GM19468 (cell line): ENCODE measurements around the gene PPP1R3D.

Experiments used
- ATAC-seq: cut with Tn5 transposase; IDR thresholded peaks from one replicate; pipeline ENCODE4 v1.9.1; 2021; ENCODE audit warnings: mild to moderate bottlenecking, moderate library complexity, moderate number of reproducible peaks; ENCODE audit not compliant: unreplicated experiment; ENCODE audit errors: extremely low read depth

Gene PPP1R3D

GRCh38 chr20:59949911-59950310, 9.8 kb upstream of the PPP1R3D start:
- no peak for ATAC-seq

- no peak for ATAC-seq
These were observed 9.0 kb upstream of the PPP1R3D start for GRCh38 chr20:59948828-59949720.

GRCh38 chr20:59948212-59948611, 8.1 kb upstream of the PPP1R3D start:
- no peak for ATAC-seq

- ATAC-seq = no peak
These were observed 7.3 kb upstream of the PPP1R3D start for GRCh38 chr20:59947376-59947775.

GRCh38 chr20:59945731-59946130, 5.6 kb upstream of the PPP1R3D start:
- no peak for ATAC-seq

- ATAC-seq = no peak
These were observed 5.1 kb upstream of the PPP1R3D start for GRCh38 chr20:59945175-59945574.

- ATAC-seq = no peak
These were observed 4.6 kb upstream of the PPP1R3D start for GRCh38 chr20:59944726-59945125.

- ATAC-seq = no peak
These were observed 2.1 kb upstream of the PPP1R3D start for GRCh38 chr20:59942245-59942644.

- no peak for ATAC-seq
These were observed 820 bp upstream of the PPP1R3D start for GRCh38 chr20:59940956-59941294.

- peak; percentile 17 for ATAC-seq
These were observed 301 bp downstream of the PPP1R3D start for GRCh38 chr20:59939879-59940128.

- no peak for ATAC-seq
These were observed 840 bp downstream of the PPP1R3D start for GRCh38 chr20:59939052-59939878.

- ATAC-seq = no peak
These were observed 1.4 kb downstream of the PPP1R3D start for GRCh38 chr20:59938696-59939051.

GRCh38 chr20:59938221-59938620, 1.9 kb downstream of the PPP1R3D start:
- ATAC-seq = no peak

- no peak for ATAC-seq
These were observed 3.0 kb downstream of the PPP1R3D start for GRCh38 chr20:59937150-59937549.

- no peak for ATAC-seq
These were observed 3.7 kb downstream of the PPP1R3D start for GRCh38 chr20:59936409-59936808.

- ATAC-seq = no peak
These were observed 4.5 kb downstream of the PPP1R3D start for GRCh38 chr20:59935457-59936185.

- peak; percentile 73 for ATAC-seq
These were observed 6.1 kb downstream of the PPP1R3D start for GRCh38 chr20:59933849-59934585.

- peak; percentile 15 for ATAC-seq
These were observed 6.7 kb downstream of the PPP1R3D start, which contains the start of gene SYCP2 for GRCh38 chr20:59933296-59933848. SYCP2 (minus strand) TSS chr20:59933637; CDS start chr20:59922413, 11,224 bp downstream.

GRCh38 chr20:59932616-59933295, 7.3 kb downstream of the PPP1R3D start:
- no peak for ATAC-seq
